ENCODE data around the gene WDR46.
A peak's percentile ranks its signal among the peaks of the same experiment; 100 is the strongest.

Gene WDR46, protein sequence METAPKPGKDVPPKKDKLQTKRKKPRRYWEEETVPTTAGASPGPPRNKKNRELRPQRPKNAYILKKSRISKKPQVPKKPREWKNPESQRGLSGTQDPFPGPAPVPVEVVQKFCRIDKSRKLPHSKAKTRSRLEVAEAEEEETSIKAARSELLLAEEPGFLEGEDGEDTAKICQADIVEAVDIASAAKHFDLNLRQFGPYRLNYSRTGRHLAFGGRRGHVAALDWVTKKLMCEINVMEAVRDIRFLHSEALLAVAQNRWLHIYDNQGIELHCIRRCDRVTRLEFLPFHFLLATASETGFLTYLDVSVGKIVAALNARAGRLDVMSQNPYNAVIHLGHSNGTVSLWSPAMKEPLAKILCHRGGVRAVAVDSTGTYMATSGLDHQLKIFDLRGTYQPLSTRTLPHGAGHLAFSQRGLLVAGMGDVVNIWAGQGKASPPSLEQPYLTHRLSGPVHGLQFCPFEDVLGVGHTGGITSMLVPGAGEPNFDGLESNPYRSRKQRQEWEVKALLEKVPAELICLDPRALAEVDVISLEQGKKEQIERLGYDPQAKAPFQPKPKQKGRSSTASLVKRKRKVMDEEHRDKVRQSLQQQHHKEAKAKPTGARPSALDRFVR

DNA sequence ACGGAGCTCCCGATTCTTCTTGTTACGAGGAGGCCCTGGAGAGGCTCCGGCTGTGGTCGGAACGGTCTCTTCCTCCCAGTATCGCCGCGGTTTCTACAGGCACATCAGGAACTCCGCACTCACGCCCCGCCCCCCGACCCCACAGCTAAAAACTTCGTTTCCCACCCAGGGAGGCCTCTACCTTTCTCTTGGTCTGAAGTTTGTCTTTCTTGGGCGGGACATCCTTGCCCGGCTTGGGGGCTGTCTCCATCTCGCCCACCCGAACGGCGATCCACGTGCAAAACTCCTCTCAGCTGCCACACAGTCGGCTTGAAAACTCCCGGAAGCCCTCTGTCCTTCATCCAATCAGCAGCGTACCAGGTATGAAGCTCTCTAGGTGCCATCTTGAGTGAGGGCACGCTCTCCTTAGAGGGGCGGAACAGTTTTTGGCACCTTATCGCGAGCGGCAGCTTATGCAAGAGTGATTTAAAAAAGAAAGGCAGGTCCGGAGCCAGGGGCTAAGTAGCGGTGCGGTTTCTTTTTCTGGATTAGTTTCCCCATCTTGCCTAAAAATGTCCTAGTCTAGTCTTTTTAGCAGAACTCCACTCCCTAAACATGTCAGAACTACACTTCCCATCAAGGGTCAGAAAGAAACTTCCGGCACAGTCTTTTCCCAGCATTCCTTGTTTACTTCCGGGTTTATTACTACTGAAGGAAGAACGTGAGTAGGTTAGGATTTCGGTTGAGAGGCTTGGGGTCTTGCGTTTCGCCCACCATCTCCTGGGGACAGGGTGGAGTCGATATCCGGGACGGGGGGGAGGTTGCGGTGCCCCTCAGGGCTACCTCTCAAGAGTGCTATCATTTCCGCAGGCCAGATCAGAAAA, at the start of gene WDR46, which contains the start of gene PFDN6:
Gene WDR46, minus strand, starts transcription at position 319 of the 863 bp plus-strand sequence. Its CDS starts 69 bp downstream, at position 250.
Gene PFDN6, plus strand, starts transcription at position 681 of the 863 bp plus-strand sequence. CDS start 256 bp downstream, outside the sequence.
- no peak for TF ChIP-seq ZFX (IDR thresholded peaks at IDR 0.05; ENCODE audit: borderline replicate concordance)
- TF ChIP-seq, protein P1, sequence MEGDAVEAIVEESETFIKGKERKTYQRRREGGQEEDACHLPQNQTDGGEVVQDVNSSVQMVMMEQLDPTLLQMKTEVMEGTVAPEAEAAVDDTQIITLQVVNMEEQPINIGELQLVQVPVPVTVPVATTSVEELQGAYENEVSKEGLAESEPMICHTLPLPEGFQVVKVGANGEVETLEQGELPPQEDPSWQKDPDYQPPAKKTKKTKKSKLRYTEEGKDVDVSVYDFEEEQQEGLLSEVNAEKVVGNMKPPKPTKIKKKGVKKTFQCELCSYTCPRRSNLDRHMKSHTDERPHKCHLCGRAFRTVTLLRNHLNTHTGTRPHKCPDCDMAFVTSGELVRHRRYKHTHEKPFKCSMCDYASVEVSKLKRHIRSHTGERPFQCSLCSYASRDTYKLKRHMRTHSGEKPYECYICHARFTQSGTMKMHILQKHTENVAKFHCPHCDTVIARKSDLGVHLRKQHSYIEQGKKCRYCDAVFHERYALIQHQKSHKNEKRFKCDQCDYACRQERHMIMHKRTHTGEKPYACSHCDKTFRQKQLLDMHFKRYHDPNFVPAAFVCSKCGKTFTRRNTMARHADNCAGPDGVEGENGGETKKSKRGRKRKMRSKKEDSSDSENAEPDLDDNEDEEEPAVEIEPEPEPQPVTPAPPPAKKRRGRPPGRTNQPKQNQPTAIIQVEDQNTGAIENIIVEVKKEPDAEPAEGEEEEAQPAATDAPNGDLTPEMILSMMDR (IDR thresholded peaks at IDR 0.05), result no peak
- peak within 1 kb of the TSS; percentile 70 for H3K27ac ChIP-seq

DNA sequence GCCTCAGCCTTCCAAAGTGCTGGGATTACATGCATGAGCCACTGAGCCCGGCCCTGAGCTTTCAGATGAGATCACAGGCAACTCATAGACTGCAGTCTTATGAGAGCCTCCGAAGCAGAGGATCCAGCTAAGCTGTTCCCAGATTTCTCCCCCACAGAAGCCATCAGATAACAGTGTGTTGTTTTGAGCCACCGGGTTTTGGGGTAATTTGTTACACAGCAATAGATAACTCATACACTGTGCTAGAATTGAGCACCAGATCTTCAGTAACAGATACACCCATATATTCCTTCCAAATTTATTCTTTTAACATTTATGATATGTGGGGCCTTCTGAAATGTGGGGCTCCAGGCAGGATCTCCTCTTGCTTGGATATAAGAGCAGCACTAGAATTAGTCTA, 47.5 kb upstream of the WDR46 start:
- TF ChIP-seq ZFX (IDR thresholded peaks at IDR 0.05; ENCODE audit: borderline replicate concordance), result no peak
- TF ChIP-seq, protein P1 (IDR thresholded peaks at IDR 0.05), result no peak
- H3K27ac ChIP-seq, result no peak overlapping the region

DNA sequence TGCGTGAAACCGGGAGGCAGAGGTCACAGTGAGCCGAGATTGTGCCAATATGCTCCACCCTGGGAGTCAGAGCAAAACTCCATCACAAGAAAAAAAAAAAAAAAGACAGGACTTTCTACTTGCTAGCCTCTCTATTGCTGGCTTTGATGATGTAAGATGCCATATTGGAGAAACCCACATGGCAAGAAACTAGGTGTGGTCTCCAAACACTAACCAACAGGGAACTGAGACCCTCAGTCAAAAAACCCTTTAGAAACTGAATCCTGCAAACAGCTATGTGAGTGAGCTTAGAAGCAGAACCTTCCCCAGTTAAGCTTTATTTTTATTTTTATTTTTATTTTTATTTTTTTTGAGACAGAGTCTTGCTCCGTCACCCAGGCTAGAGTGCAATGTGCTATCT, 46.9 kb upstream of the WDR46 start:
- TF ChIP-seq, protein P1 (IDR thresholded peaks at IDR 0.05), result no peak
- no peak for TF ChIP-seq ZFX (IDR thresholded peaks at IDR 0.05; ENCODE audit: borderline replicate concordance)

DNA sequence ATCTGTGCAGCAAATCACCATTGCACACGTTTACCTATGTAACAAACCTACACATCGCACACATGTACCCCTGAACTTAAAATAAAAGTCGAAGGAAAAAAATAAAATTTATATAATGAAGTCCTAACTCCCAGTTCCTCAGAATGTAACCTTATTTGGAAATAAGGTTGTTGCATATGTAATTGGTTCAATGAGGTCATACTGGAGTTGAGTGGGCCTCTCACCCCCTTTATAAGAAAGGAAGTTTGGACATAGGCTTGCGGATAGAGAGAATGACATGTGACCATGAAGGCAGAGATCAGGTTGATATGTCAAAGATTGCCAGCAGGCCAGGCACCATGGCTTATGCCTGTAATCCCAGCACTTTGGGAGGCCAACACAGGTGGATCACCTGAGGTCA, 44.6 kb upstream of the WDR46 start:
- no peak for TF ChIP-seq ZFX (IDR thresholded peaks at IDR 0.05; ENCODE audit: borderline replicate concordance)
- TF ChIP-seq, protein P1 (IDR thresholded peaks at IDR 0.05), result no peak
- no peak overlapping the region for H3K27ac ChIP-seq

More for the DNA sequence above, 46.9 kb upstream of the WDR46 start:
- H3K27ac ChIP-seq, result no peak overlapping the region

DNA sequence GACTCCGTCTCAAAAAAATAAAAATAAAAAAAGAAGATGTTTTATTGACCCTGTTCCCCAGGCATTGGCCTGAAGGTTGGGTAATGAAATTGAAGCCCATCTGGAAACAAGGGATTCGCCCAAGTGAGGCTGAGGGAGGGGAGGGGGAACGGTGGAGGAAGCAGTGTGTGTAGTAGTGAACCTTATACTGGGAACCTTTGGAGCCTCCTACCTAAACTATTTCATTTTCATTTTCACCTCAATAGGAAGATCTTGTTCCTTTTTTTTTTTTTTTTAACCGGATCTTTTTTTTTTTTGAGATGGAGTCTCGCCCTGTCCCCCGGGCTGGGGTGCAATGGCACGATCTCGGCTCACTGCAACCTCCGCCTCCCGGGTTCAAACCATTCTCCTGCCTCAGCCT, 41.7 kb upstream of the WDR46 start:
- TF ChIP-seq, protein P1 (IDR thresholded peaks at IDR 0.05), result no peak
- TF ChIP-seq ZFX (IDR thresholded peaks at IDR 0.05; ENCODE audit: borderline replicate concordance), result no peak
- H3K27ac ChIP-seq, result no peak overlapping the region

DNA sequence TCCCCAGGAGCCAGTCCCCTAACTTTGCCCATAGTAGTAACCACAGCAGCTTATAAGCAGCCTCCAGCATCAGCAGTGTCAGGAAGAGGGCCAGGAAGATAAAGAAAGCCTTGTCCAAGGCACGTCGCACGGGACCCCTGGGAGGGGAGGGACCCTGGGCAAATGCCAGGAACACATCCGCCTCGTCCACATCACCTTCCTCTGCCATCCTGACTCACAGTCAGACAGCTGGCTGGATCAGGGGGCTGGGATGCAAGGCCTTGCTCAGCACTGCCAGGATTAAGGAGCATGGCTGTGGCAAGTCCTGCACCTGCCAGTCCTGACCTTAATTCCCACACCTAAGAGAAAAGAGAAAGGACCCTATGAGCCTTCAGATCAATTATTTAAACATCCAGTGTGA, 40.0 kb upstream of the WDR46 start:
- no peak overlapping the region for H3K27ac ChIP-seq
- no peak for TF ChIP-seq ZFX (IDR thresholded peaks at IDR 0.05; ENCODE audit: borderline replicate concordance)
- TF ChIP-seq, protein P1 (IDR thresholded peaks at IDR 0.05), result no peak
